NCI-H146 treated with DMSO at 0.1 percent for 48 hours (cell line): ENCODE results near the gene SEZ6L.
"Not testable (repeated sequence)": the region's sequence is repeated elsewhere in the genome, so short reads cannot be mapped to it uniquely, and the experiment has no call there.

Source experiments
- DNase-seq: peaks from one replicate; lab custom pipeline; 2025; ENCODE audit not compliant: unreplicated experiment; lab: John Stamatoyannopoulos, UW

SEZ6L gene

GRCh38 chr22:26377170-26377830 lies 208.0 kb downstream of the SEZ6L start:
- DNase-seq: no peak

GRCh38 chr22:26380072-26380830 lies 211.0 kb downstream of the SEZ6L start:
- no peak for DNase-seq

GRCh38 chr22:26382782-26383181 lies 213.5 kb downstream of the SEZ6L start:
- no peak for DNase-seq

- DNase-seq: no peak
These were observed 214.8 kb downstream of the SEZ6L start for GRCh38 chr22:26383968-26384556.

GRCh38 chr22:26385164-26385563 lies 215.9 kb downstream of the SEZ6L start:
- DNase-seq: no peak

- no peak for DNase-seq
These were observed 219.9 kb downstream of the SEZ6L start for GRCh38 chr22:26389125-26389524.

- no peak for DNase-seq
These were observed 221.8 kb downstream of the SEZ6L start for GRCh38 chr22:26391091-26391490.

GRCh38 chr22:26391623-26392022 lies 222.4 kb downstream of the SEZ6L start:
- DNase-seq: no peak

GRCh38 chr22:26393929-26394328 lies 224.7 kb downstream of the SEZ6L start:
- DNase-seq: no peak

GRCh38 chr22:26394777-26395176 lies 225.5 kb downstream of the SEZ6L start:
- peak; percentile 82 for DNase-seq

- DNase-seq: no peak
These were observed 226.7 kb downstream of the SEZ6L start for GRCh38 chr22:26395926-26396325.

- no peak for DNase-seq
These were observed 229.5 kb downstream of the SEZ6L start for GRCh38 chr22:26398741-26399153.

- no peak for DNase-seq
These were observed 230.0 kb downstream of the SEZ6L start for GRCh38 chr22:26399289-26399688.

GRCh38 chr22:26401726-26402125 lies 232.5 kb downstream of the SEZ6L start:
- DNase-seq: no peak

- no peak for DNase-seq
These were observed 235.7 kb downstream of the SEZ6L start for GRCh38 chr22:26404851-26405421.

- no peak for DNase-seq
These were observed 236.9 kb downstream of the SEZ6L start for GRCh38 chr22:26406118-26406517.

- not testable (repeated sequence) for DNase-seq
These were observed 239.4 kb downstream of the SEZ6L start for GRCh38 chr22:26408562-26409220.

- DNase-seq: no peak
These were observed 240.6 kb downstream of the SEZ6L start for GRCh38 chr22:26409719-26410335.

- no peak for DNase-seq
These were observed 241.1 kb downstream of the SEZ6L start for GRCh38 chr22:26410386-26410785.

GRCh38 chr22:26414347-26414746 lies 245.1 kb downstream of the SEZ6L start:
- no peak for DNase-seq

- no peak for DNase-seq
These were observed 247.0 kb downstream of the SEZ6L start for GRCh38 chr22:26416256-26416655.
